CD4-positive, alpha-beta T cell treated with Interleukin-10 for 1 hour (primary cell): ENCODE results near the gene CCDC183.
"Not testable (repeated sequence)": the region's sequence is repeated elsewhere in the genome, so short reads cannot be mapped to it uniquely, and the experiment has no call there.

Source experiments
- DNase-seq: peaks from one replicate; pipeline ENCODE4 v3.0.0-alpha.2; 2020

CCDC183 gene

GRCh38 chr9:136826188-136826541, 30.0 kb downstream of the CCDC183 start:
- no peak for DNase-seq

GRCh38 chr9:136826703-136827582, 30.8 kb downstream of the CCDC183 start:
- DNase-seq = no peak

- no peak for DNase-seq
These were observed 31.8 kb downstream of the CCDC183 start for GRCh38 chr9:136827794-136828473.

- DNase-seq = no peak
These were observed 32.5 kb downstream of the CCDC183 start for GRCh38 chr9:136828474-136829140.

GRCh38 chr9:136829412-136829811, 33.3 kb downstream of the CCDC183 start:
- DNase-seq = no peak

GRCh38 chr9:136829981-136830885, 34.1 kb downstream of the CCDC183 start:
- DNase-seq = no peak

GRCh38 chr9:136831002-136831719, 35.0 kb downstream of the CCDC183 start:
- no peak for DNase-seq

GRCh38 chr9:136831720-136832104, 35.6 kb downstream of the CCDC183 start:
- DNase-seq = no peak

GRCh38 chr9:136832581-136832980, 36.4 kb downstream of the CCDC183 start:
- no peak for DNase-seq

- DNase-seq = not testable (repeated sequence)
These were observed 37.4 kb downstream of the CCDC183 start for GRCh38 chr9:136833381-136834048.

GRCh38 chr9:136835162-136835931, 39.2 kb downstream of the CCDC183 start:
- no peak for DNase-seq

- DNase-seq = no peak
These were observed 40.1 kb downstream of the CCDC183 start for GRCh38 chr9:136835932-136836904.

GRCh38 chr9:136837146-136837855, 41.2 kb downstream of the CCDC183 start:
- no peak for DNase-seq

- DNase-seq = not testable (repeated sequence)
These were observed 41.7 kb downstream of the CCDC183 start for GRCh38 chr9:136837856-136838277.

- DNase-seq = no peak
These were observed 42.4 kb downstream of the CCDC183 start for GRCh38 chr9:136838314-136839228.

GRCh38 chr9:136839229-136840139, 43.3 kb downstream of the CCDC183 start:
- DNase-seq = no peak
